Mesendoderm (in vitro differentiated cells): ENCODE measurements around the gene TUBGCP6.

Source experiments
- DNase-seq: peaks from one replicate; pipeline ENCODE4 v3.0.0; 2013
- H2AK5ac ChIP-seq: 2 replicates; pipeline ENCODE4 v1.6.1; 2013; ENCODE audit warnings: low read length, inconsistent platforms
- H2BK120ac ChIP-seq: 2 replicates; pipeline ENCODE4 v1.6.1; 2013; ENCODE audit warnings: low read depth, mild to moderate bottlenecking, low read length, moderate library complexity, mixed read lengths
- H2BK15ac ChIP-seq: replicated peaks from 2 replicates; pipeline ENCODE4 v1.6.1; 2013; ENCODE audit warnings: low read depth, mild to moderate bottlenecking, moderate library complexity
- H2BK5ac ChIP-seq: 2 replicates; pipeline ENCODE4 v1.6.1; 2013; ENCODE audit warnings: low read length, inconsistent platforms
- H3K18ac ChIP-seq: 2 replicates; pipeline ENCODE4 v1.6.1; 2013; ENCODE audit warnings: mild to moderate bottlenecking, low read length, mixed read lengths
- H3K23ac ChIP-seq: one replicate; pipeline ENCODE4 v1.6.1; 2013; ENCODE audit warnings: low read length
- H3K27ac ChIP-seq: 2 replicates; pipeline ENCODE4 v1.5.1; 2013; ENCODE audit warnings: low read depth, mild to moderate bottlenecking, inconsistent platforms, low read length, moderate library complexity
- H3K27me3 ChIP-seq: 2 replicates; pipeline ENCODE4 v1.6.1; 2013; ENCODE audit warnings: low read length, control low read depth, mild to moderate bottlenecking, inconsistent platforms; ENCODE audit not compliant: insufficient read depth, poor library complexity
- H3K36me3 ChIP-seq: 2 replicates; pipeline ENCODE4 v1.6.1; 2013; ENCODE audit warnings: low read length, inconsistent platforms; ENCODE audit not compliant: control insufficient read depth, insufficient read depth
- H3K4ac ChIP-seq: one replicate; pipeline ENCODE4 v1.6.1; 2013; ENCODE audit warnings: low read depth, mild to moderate bottlenecking, low read length, moderate library complexity
- H3K4me1 ChIP-seq: 2 replicates; pipeline ENCODE4 v1.6.1; 2013; ENCODE audit warnings: low read depth, low read length, inconsistent platforms; ENCODE audit not compliant: control insufficient read depth
- H3K4me2 ChIP-seq: 2 replicates; pipeline ENCODE4 v1.6.1; 2013; ENCODE audit warnings: low read length
- H3K4me3 ChIP-seq: 2 replicates; pipeline ENCODE4 v1.5.1; 2013; ENCODE audit warnings: mild to moderate bottlenecking, low read length
- H3K56ac ChIP-seq: one replicate; pipeline ENCODE4 v1.6.1; 2013; ENCODE audit warnings: low read length
- H3K79me1 ChIP-seq: 2 replicates; pipeline ENCODE4 v1.6.1; 2013; ENCODE audit warnings: low read length, inconsistent platforms
- H3K79me2 ChIP-seq: 2 replicates; pipeline ENCODE4 v1.6.1; 2013; ENCODE audit warnings: mild to moderate bottlenecking, low read length; ENCODE audit not compliant: control insufficient read depth, insufficient read depth
- H3K9ac ChIP-seq: 2 replicates; pipeline ENCODE4 v1.6.1; 2013; ENCODE audit warnings: low read length, inconsistent platforms
- H4K5ac ChIP-seq: one replicate; pipeline ENCODE4 v1.6.1; 2013; ENCODE audit warnings: low read length
- H4K8ac ChIP-seq: one replicate; pipeline ENCODE4 v1.6.1; 2013; ENCODE audit warnings: low read depth, mild to moderate bottlenecking, control low read depth, low read length, moderate library complexity
- WGBS: extraction: QIAGEN DNeasy Blood & Tissue Kit; methylation state at CpG from one replicate; pipeline ENCODE4 v1.1.7; 2013; ENCODE audit warnings: low lambda C conversion rate, missing lambda C conversion rate; ENCODE audit not compliant: insufficient coverage; ENCODE audit errors: extremely low coverage; 5-methylcytosine and 5-hydroxymethylcytosine counted together

The TUBGCP6 gene

DNA sequence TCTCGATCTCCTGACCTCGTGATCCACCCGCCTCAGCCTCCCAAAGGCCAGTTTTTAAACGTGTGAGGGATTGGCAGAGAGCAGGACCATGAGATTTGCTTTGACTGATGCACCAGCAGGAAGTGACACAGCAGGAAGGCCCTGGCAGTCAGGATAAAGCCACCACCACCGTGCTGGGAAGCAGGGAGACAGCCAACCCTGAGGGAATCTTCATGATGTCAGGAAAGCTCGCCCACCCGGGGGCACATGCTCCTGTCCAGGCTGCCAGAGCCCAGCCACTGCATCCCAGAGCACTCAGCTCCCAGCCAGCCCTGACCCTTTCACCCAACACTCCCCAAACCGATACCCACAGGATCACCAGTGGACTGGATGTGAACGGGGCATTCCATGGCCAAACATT is 6.1 kb downstream of the TUBGCP6 start:
- no CpG with 5 or more reads among the region's 9 CpGs for WGBS
- H3K27me3 ChIP-seq: no peaks in the 10 kb centered on the region

DNA sequence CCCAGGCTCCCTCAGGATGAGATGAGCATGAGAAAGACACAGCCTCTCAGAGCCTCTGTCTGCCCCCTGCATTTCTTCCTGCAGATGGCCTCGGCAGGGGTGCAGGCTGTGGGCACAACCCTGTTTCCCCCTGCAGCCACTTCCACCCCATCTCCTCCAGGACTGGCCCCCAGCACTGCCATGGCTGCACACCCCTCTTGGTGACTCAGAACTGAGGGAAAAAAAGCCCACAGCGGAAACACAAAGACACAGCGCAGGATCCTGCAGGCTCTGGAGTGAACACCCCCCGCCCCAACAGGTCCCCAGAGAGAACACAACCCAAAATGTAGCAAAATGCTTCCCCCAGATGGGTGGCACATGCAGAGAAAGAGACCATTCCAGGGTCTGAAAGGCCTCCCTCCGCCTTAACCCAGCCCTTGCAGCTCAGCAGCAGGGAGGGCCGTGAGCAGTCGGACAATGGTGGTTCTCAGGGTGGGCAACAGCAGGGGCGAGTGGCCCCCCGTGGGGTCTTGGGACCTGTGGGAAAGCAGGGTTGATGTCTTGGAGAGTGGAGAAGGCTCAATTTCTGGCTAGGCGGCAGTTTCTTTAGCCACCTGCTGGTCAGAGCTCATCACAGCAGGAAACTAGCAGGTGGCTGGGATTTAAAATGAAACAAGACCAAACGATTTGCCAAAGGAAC is 8.0 kb downstream of the TUBGCP6 start:
- Histone ChIP-seq H3K79me2 (peaks cover 10% of the 10 kb centered on the region), H3K4ac (no peak overlapping the region), H2BK120ac (no peak overlapping the region), H2AK5ac (no peak overlapping the region), H3K4me2 (no peak overlapping the region), H3K27me3 (no peaks in the 10 kb centered on the region), H3K9ac (no peak overlapping the region), H3K36me3 (no peaks in the 10 kb centered on the region), H3K27ac (no peak overlapping the region), H3K4me1 (no peaks in the 10 kb centered on the region), H3K4me3 (no peak overlapping the region), H4K8ac (no peak overlapping the region), H3K18ac (no peak overlapping the region), H3K56ac (no peak overlapping the region), H4K5ac (no peak overlapping the region), H3K79me1 (peaks cover 21% of the 10 kb centered on the region), H2BK5ac (no peak overlapping the region), H2BK15ac (no peak overlapping the region), H3K23ac (no peak overlapping the region)
- WGBS: no CpG with 5 or more reads among the region's 11 CpGs
- DNase-seq: peak; percentile 36

More for the DNA sequence above, 6.1 kb downstream of the TUBGCP6 start:
- no peak overlapping the region for H2BK120ac ChIP-seq
- no peak overlapping the region for H3K56ac ChIP-seq
- no peak overlapping the region for H2BK15ac ChIP-seq
- H3K36me3 ChIP-seq: no peaks in the 10 kb centered on the region
- H3K4ac ChIP-seq: no peak overlapping the region
- H3K9ac ChIP-seq: no peak overlapping the region
- H4K8ac ChIP-seq: no peak overlapping the region
- H3K4me3 ChIP-seq: no peak overlapping the region
- no peak overlapping the region for H3K4me2 ChIP-seq
- no peak overlapping the region for H3K27ac ChIP-seq
- H3K79me2 ChIP-seq: peaks cover 17% of the 10 kb centered on the region
- peaks cover 26% of the 10 kb centered on the region for H3K79me1 ChIP-seq
- peaks cover 2% of the 10 kb centered on the region for H3K4me1 ChIP-seq
- no peak overlapping the region for H2BK5ac ChIP-seq
- H4K5ac ChIP-seq: no peak overlapping the region
- H2AK5ac ChIP-seq: no peak overlapping the region
- DNase-seq: no peak
- no peak overlapping the region for H3K18ac ChIP-seq
- H3K23ac ChIP-seq: no peak overlapping the region

DNA sequence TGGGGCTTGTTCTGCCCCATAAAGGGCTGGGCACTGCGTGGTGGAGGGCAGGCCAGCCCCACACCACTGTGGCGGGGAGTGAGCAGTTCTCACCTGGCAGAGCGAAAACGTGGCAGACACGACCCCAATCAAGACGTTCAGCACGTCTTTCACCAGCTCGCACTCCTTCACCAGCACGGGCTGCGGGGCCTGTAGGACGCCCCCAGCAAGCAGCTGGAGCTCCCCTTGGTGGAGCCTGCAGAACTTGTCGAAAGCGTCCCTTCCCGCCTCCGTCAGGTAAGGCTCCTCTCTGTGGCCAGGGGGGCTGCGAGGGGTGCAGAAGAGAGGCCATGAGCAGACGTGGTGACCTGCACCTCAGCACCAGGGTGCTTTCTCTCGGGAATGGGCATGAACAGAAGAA is 11.6 kb downstream of the TUBGCP6 start:
- H3K4me3 ChIP-seq: no peak overlapping the region
- no peak overlapping the region for H3K9ac ChIP-seq
- no peak overlapping the region for H3K18ac ChIP-seq
- H2BK120ac ChIP-seq: no peak overlapping the region
- H3K27me3 ChIP-seq: no peaks in the 10 kb centered on the region
- H3K23ac ChIP-seq: no peak overlapping the region
- H3K79me1 ChIP-seq: peaks cover 13% of the 10 kb centered on the region
- H3K56ac ChIP-seq: no peak overlapping the region
- no peak overlapping the region for H2AK5ac ChIP-seq
- no peak overlapping the region for H4K5ac ChIP-seq
- no peak overlapping the region for H4K8ac ChIP-seq
- no peak overlapping the region for H3K4me2 ChIP-seq
- H3K4ac ChIP-seq: no peak overlapping the region
- no peak overlapping the region for H3K27ac ChIP-seq
- H3K79me2 ChIP-seq: peaks cover 7% of the 10 kb centered on the region
- H2BK5ac ChIP-seq: no peak overlapping the region
- no CpG with 5 or more reads among the region's 18 CpGs for WGBS
- H3K36me3 ChIP-seq: no peaks in the 10 kb centered on the region
- H3K4me1 ChIP-seq: no peaks in the 10 kb centered on the region
- DNase-seq: no peak
- no peak overlapping the region for H2BK15ac ChIP-seq

DNA sequence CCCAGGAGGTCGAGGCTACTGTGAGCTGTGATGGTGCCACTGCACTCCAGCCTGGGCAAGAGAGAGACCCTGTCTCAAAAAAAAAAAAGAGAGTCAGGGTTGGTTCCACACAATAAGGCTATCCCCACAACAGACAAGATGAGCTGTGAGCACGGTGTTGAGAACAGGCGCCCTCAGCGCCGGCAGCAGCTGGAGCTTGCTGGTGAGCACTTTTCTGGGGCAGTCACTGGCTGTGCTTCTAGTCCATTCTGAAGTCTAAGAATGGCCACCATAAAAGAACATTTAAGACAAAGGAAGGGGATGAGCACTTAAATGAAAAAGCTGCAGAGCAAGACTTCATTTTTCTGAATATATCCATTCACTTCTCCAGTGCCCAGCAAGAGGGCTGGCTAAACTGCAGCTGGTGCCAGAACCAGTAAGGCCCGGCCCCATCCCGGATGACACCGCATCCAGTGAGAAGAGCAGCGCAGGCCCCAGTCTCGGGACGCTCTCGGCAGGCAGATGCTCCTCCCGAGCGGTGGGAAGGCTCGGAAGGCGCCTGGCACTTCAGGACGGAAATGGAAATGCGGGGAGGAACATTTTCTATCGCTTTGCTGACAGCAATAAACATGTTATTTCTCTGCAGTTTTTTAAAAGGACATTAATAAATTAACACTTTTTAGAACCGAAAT is 12.2 kb downstream of the TUBGCP6 start:
- no CpG with 5 or more reads among the region's 20 CpGs for WGBS
- H3K23ac ChIP-seq: no peak overlapping the region
- H3K79me1 ChIP-seq: peaks cover 13% of the 10 kb centered on the region
- H3K56ac ChIP-seq: no peak overlapping the region
- no peak overlapping the region for H4K8ac ChIP-seq
- no peak overlapping the region for H2BK15ac ChIP-seq
- no peaks in the 10 kb centered on the region for H3K36me3 ChIP-seq
- no peak overlapping the region for H3K4me3 ChIP-seq
- no peak overlapping the region for H3K9ac ChIP-seq
- H3K79me2 ChIP-seq: peaks cover 7% of the 10 kb centered on the region
- no peak overlapping the region for H2AK5ac ChIP-seq
- no peak overlapping the region for H3K4me2 ChIP-seq
- H3K27ac ChIP-seq: no peak overlapping the region
- H3K27me3 ChIP-seq: no peaks in the 10 kb centered on the region
- H3K18ac ChIP-seq: no peak overlapping the region
- DNase-seq: no peak
- H2BK5ac ChIP-seq: no peak overlapping the region
- H3K4ac ChIP-seq: no peak overlapping the region
- H2BK120ac ChIP-seq: no peak overlapping the region
- H4K5ac ChIP-seq: no peak overlapping the region
- H3K4me1 ChIP-seq: no peaks in the 10 kb centered on the region

DNA sequence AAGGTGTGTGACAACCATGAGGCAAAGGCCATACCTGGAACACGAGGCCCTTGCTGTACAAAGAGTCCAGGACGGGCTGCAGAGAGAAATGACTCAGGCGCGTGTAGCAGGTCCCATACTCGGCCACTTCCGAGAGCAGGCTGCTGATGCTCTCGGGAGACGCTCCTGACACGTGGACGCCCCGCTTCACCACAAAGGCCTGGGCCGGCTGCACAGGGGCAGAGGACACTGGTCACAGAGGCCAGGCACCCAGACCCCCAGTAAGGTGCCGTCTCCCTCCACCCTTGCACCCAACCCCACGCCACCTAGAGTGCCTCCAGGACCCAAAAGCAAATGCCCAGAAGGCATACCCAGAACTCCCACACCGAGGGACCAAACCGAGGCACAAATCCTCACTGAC is 15.5 kb downstream of the TUBGCP6 start:
- Histone ChIP-seq H3K4me1 (no peaks in the 10 kb centered on the region), H3K27ac (no peak overlapping the region), H2BK15ac (no peak overlapping the region), H3K36me3 (no peaks in the 10 kb centered on the region), H2BK5ac (no peak overlapping the region), H3K79me2 (no peaks in the 10 kb centered on the region), H3K4me2 (no peak overlapping the region), H3K4ac (no peak overlapping the region), H3K18ac (no peak overlapping the region), H4K8ac (no peak overlapping the region), H3K27me3 (no peaks in the 10 kb centered on the region), H3K79me1 (peaks cover 4% of the 10 kb centered on the region), H2AK5ac (no peak overlapping the region), H3K4me3 (no peak overlapping the region), H3K56ac (no peak overlapping the region), H2BK120ac (no peak overlapping the region), H3K23ac (no peak overlapping the region), H3K9ac (no peak overlapping the region), H4K5ac (no peak overlapping the region)
- DNase-seq: no peak
- no CpG with 5 or more reads among the region's 16 CpGs for WGBS
